ENCODE measurements around the gene SNX6.

Gene SNX6

GRCh38 chr14:34633742-34634141 lies 3.8 kb upstream of the SNX6 start:
- FAIRE-seq = no peak

DNA sequence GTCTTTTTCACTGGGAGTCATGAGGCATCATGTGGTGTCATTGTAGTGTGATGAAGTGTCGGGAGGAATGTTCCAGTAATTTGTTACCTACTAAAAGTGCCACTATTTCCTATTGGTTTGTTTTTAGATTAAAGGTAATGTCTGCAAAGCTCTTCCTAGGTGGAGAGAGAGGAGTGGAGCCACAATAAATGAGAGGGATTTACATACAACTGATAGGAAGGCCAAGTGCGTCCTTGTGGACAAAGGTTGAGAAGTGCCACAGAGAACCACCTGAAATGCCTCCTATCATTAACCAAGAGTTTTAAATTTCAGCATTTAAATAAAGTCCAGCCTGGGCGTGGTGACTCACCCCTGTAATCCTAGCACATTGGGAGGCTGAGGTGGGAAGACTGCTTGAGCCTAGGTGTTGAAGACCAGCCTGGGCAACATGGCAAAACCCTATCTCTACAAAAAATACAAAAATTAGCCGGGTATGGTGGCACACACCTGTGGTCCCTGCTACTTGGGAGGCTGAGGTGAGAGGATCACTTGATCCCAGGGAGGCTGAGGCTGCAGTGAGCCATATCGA lies 2.5 kb upstream of the SNX6 start:
- no peak for FAIRE-seq

DNA sequence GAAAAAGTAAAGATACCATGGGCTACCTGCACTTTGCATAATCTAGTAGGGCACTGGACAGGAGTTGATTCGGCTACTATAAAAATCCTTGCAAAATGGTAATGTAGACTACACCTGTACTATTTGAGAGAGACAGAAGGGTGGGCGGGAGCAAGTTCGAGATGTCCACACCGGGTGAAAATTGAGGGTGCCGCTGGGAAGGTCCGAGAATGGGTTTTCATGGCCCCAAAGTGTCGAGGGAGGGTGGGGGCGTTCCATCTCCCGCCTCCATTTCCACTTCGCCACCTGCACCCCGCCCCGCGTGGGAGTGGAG lies 648 bp downstream of the SNX6 start:
- FAIRE-seq = no peak

- no peak for FAIRE-seq
Measured at GRCh38 chr14:34628681-34629135, 1.2 kb downstream of the SNX6 start.

GRCh38 chr14:34623506-34623905 lies 6.4 kb downstream of the SNX6 start:
- no peak for FAIRE-seq

DNA sequence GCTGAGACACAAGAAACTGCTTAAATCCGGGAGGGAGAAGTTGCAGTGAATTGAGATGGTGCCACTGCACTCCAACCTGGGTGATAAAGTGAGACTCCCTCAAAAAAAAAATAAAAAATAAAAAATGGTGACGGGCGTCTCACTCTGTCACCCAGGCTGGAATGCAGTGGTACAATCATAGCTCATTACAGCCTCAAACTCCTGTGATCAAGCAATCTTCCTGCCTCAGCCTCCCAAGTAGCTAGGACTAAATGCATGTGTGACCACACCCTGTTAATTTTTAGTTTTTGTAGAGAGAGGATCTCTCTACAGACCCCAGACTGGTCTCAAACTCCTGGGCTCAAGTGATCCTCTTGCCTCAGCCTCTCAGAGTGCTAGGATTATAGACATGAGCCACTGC lies 9.1 kb downstream of the SNX6 start:
- no peak for FAIRE-seq

DNA sequence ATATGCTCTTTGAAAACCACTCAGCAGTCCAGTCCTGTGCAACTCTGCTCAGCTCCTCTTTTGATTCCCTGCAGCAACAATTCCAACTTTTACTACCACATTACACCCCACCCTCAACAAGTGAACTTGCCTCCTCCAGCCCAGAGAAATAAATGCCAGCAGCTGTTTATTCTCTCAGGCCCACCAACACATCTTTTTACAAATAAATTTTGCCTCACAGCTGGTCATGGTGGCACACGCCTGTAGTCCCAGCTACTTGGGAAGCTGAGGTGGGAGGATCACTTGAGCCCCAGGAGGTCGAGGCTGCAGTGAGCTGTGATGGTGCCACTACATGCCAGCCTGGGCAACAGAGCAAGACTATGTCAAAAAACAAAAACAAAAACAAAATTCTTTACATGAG lies 9.8 kb downstream of the SNX6 start:
- FAIRE-seq = no peak

- no peak for FAIRE-seq
Measured at GRCh38 chr14:34619471-34619870, 10.5 kb downstream of the SNX6 start.

DNA sequence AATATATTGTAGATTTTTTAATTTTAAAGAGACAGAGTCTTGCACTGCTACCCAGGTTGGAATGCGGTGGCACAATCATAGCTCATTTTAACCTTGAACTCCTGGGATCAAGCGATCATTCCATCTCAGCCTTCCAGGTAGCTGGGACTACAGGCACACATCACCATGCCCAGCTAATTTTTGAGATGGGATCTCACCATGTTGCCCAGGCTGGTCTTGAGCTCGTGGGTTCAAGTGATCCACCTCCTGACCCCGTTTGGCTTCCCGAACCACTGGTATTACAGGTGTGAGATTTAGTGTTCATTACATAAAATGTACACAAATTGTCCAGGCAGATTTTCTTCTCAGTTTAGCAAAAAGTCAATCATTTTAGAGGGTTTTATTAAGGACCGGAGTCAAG lies 13.6 kb downstream of the SNX6 start:
- FAIRE-seq = no peak

DNA sequence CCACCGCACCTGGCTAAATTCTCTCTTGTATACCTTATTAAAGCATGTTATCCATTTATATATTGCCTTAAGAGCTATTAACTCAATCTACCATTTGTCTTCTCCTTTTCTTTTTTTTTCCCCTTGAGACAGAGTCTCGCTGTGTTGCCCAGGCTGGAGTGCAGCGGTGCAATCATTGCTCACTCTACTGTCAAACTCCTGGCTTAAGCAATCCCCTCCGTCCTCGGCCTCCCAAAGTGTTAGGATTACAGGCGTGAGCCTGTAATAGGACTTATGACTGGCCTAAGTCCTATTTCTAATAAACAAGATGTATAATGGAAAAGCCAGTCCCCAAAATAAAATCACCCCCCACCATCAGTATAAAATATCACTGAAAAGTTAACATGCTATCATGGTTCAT lies 14.4 kb downstream of the SNX6 start:
- FAIRE-seq = no peak

GRCh38 chr14:34614638-34615037 lies 15.3 kb downstream of the SNX6 start:
- no peak for FAIRE-seq

GRCh38 chr14:34610101-34610500 lies 19.8 kb downstream of the SNX6 start:
- no peak for FAIRE-seq

DNA sequence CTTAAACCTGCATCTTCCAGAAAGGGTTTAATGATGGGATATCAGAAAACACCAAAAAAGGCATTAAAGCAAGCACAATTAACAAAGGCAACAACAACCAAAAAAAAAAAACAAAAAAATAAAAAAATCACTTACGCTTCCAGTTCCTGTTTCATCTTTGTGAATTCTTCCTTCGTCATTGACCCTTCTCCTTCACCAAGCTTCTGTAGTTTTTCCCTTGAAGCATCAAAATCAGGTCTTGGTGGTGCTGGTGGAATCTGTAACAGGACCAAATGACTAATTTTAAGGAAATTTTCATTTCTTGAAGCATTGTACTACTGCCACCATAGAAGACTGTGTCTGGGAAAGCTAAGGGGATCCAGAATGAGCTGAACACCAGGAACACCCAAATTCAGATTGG lies 24.5 kb downstream of the SNX6 start:
- FAIRE-seq = no peak

DNA sequence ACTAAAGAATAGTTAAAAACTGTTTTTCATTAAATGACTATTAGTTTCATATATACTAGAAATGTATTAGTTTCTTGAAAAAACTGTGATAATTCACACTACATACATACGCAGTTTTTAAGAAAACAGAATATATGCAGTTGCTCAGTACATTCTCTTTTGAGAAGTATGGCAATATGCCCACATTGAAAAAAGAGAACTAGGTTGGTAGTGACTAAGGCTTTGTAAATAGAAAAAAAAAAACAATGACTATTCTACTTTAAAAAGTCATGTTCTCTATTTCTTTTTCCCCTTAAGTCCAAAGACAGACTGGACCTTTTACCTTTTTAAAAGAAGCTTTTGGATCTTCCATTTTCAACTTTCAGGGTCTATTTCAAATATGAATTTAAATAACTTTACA lies 25.0 kb downstream of the SNX6 start:
- FAIRE-seq = no peak

DNA sequence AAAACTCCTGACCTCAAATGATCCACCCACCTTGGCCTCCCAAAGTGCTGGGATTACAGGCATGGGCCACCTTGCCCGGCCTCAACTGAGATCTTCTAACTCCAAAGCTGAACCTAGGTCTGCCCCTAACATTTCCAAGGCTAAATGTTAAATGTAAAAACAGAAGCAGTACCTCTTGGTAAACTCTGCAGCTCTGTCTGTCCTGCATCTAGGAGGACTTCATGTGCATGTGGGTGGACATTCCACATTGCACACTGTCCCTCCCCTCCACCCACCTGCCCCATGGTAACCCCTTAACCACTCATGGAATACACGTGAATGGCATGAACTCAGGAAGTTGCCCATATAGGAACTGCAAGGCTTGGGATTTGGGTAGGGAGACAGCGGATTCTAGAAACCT lies 33.1 kb downstream of the SNX6 start:
- no peak for FAIRE-seq

- no peak for FAIRE-seq
Measured at GRCh38 chr14:34593740-34594375, 36.1 kb downstream of the SNX6 start.

DNA sequence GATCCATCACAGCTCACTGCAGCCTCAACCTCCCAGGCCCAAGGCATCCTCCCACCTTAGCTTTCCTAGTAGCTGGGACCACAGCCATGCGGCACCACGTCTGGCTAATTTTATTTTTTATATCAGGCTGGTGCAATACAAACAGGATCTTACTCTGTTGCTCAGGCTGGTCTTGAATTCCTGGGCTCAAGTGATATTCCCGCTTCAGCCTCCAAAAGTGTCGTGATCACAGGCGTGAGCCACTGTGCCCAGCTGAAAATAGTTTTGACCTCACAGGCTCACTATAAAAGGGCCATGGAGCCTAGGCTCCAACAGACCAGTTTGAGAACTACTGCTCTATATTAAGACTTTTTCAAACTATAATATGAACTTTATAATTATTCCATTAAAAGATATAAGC lies 37.3 kb downstream of the SNX6 start:
- no peak for FAIRE-seq

- no peak for FAIRE-seq
Measured at GRCh38 chr14:34583525-34583924, 46.4 kb downstream of the SNX6 start.

GRCh38 chr14:34582117-34582680 lies 47.7 kb downstream of the SNX6 start:
- no peak for FAIRE-seq

GRCh38 chr14:34580381-34580780 lies 49.6 kb downstream of the SNX6 start:
- no peak for FAIRE-seq

DNA sequence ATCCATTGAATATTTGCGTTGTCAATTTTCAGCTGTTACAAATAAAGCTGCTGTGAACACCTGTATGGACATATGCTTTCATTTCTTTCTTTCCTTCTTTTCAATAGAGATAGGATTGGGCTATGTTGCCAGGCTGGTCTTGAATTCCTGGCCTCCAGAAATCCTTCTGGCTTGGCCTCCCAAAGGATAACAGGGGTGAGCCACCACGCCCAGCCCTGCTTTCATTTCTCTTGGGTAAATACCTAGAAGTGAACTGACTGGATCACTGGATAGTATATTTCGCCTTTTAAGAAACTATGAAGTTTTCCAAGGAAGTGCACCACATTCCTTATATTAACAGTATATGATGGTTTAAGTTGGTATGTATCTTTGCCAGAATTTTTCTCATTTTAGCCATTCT lies 58.2 kb downstream of the SNX6 start:
- FAIRE-seq = no peak

DNA sequence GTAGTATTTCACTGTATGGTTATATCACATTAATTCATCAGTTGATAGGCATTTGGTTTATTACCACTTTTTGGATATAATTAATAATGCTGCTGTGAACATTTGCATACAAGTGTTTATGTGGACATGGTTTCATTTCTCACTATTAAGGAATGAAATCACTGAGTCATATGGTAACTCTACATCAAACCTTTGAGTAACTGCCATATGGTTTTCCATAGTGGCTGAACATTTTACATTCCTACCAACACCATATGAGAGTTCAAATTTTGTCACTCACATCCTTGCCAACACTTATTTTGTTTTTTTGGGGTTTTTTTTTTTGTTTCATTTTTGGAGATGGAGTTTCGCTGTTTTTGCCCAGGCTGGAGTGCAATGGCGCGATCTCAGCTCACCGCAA lies 60.2 kb downstream of the SNX6 start:
- no peak for FAIRE-seq

DNA sequence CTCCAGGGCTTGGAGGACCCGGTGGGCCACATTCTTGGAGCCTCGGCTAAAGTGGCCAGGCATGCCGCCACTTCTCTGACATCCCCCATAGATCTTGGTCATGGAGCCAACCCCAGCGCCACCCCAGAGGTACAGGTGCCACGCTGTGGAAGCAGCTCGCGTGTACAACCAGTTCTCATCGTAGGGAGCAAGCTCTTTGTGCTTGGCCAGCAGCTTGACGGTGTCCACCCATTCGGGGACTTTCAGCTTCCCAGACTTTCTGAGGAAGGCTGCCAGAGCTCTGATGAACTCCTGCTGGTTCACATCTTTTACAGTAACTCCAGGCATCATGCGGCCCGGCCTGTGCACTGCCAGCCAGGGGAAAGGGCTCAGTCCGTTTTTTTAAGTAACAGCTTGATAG lies 61.1 kb downstream of the SNX6 start:
- FAIRE-seq = no peak

DNA sequence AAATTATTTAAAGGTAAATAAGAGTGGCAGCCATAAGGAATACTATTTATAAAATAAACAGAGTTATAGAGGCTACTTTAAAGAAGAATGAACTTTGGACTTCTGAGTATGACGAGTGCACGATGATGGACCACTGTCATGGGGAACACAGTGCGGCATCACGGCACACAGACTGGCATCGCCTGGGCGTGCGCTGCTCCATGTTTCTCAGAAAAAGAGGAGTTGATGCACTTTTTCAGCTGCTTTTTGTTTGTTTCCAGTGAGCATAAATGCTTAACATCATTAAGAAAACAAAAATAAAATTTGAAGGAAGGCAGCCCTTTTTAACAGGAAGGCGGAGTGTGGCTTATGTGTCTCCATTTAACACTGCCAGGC lies 67.2 kb downstream of the SNX6 start:
- no peak for FAIRE-seq

All from A204.1 (cell line).